ENCODE measurements around the gene ADRB1.

The ADRB1 gene

DNA sequence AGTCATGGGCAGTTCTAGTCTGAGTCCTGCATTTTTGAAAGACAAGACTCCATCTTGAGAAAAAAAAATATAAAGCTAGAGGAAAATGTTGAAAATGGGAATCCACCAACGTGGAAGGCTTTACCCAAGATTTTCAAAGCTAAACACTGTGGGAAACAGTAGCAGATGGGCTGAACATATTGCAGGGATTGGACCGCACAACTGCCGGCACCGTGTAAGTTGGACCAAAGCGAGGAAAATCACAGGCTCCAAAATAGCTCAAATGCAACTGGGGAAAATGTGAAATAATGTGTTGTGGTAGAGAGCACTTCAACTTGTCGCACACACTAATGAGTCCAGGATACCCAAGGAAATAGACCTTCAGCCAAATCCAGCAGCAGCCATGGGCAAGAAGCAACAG is 26.4 kb upstream of the ADRB1 start:
- no peaks in the 10 kb centered on the region for H3K27me3 ChIP-seq (ENCODE audit: control insufficient read depth, insufficient read depth, low read length)
- H3K4me1 ChIP-seq (ENCODE audit: control insufficient read depth, insufficient read depth, low read length), result peaks cover 1% of the 10 kb centered on the region

DNA sequence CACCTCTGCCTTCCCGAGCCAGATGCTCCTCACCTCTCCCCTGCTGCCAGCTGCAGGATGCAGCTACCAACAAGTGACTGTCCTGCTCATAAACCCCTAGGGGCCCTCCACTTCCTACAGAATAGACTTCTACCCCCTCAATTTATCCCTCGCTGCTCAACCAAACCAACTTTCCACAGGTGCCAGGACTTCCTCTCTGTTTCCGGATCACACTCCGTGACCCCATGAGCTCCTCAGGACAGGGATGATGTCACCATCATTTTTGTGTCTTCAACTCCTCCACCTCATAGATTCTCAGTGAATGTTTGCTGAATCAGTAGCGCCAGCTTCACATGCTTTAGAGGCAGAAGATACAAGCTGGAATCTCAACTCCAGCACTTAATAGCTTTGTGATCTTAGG is 25.8 kb upstream of the ADRB1 start:
- Histone ChIP-seq H3K9ac (ENCODE audit: low read depth, low read length) (no peak overlapping the region), H3K4me3 (ENCODE audit: low read length) (no peak overlapping the region), H3K4me1 (ENCODE audit: control insufficient read depth, insufficient read depth, low read length) (peaks cover 4% of the 10 kb centered on the region), H3K9me3 (replicated peaks; ENCODE audit: low read length) (no peaks in the 10 kb centered on the region), H3K27me3 (ENCODE audit: control insufficient read depth, insufficient read depth, low read length) (no peaks in the 10 kb centered on the region), H3K4me2 (ENCODE audit: low read length) (no peak overlapping the region), H3K36me3 (ENCODE audit: insufficient read depth, low read length) (no peaks in the 10 kb centered on the region)

More for the DNA sequence above, 26.4 kb upstream of the ADRB1 start:
- H3K4me2 ChIP-seq (ENCODE audit: low read length), result no peak overlapping the region
- H3K4me3 ChIP-seq (ENCODE audit: low read length), result no peak overlapping the region
- no peak overlapping the region for H3K9ac ChIP-seq (ENCODE audit: low read depth, low read length)
- no peaks in the 10 kb centered on the region for H3K9me3 ChIP-seq (replicated peaks; ENCODE audit: low read length)
- no peaks in the 10 kb centered on the region for H3K36me3 ChIP-seq (ENCODE audit: insufficient read depth, low read length)

DNA sequence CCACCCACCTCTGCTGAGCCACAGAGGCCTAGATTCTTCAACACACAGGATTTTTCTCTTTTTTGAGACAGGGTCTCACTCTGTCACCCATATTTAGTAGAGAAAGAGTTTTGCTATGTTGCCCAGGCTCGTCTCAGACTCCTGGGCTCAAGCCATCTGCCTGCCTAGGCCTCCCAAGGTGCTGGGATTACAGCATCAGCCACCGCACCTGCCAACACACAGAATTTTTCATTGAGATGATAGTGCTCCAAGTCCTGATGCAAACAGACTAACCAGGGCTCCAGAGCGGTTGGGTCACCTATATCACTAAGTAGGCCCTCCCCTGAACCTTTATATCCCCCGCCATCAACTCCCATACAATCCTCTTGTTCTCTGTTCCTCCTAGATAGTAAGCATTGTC is 24.4 kb upstream of the ADRB1 start:
- Histone ChIP-seq H3K4me2 (ENCODE audit: low read length) (no peak overlapping the region), H3K4me1 (ENCODE audit: control insufficient read depth, insufficient read depth, low read length) (peaks cover 4% of the 10 kb centered on the region), H3K9me3 (replicated peaks; ENCODE audit: low read length) (no peaks in the 10 kb centered on the region), H3K27me3 (ENCODE audit: control insufficient read depth, insufficient read depth, low read length) (no peaks in the 10 kb centered on the region), H3K36me3 (ENCODE audit: insufficient read depth, low read length) (no peaks in the 10 kb centered on the region), H3K9ac (ENCODE audit: low read depth, low read length) (no peak overlapping the region), H3K4me3 (ENCODE audit: low read length) (no peak overlapping the region)

- Histone ChIP-seq H3K27me3 (ENCODE audit: control insufficient read depth, insufficient read depth, low read length) (no peaks in the 10 kb centered on the region), H3K4me2 (ENCODE audit: low read length) (no peak overlapping the region), H3K4me3 (ENCODE audit: low read length) (no peak overlapping the region), H3K9me3 (replicated peaks; ENCODE audit: low read length) (no peaks in the 10 kb centered on the region), H3K36me3 (ENCODE audit: insufficient read depth, low read length) (no peaks in the 10 kb centered on the region), H3K9ac (ENCODE audit: low read depth, low read length) (no peak overlapping the region), H3K4me1 (ENCODE audit: control insufficient read depth, insufficient read depth, low read length) (peaks cover 17% of the 10 kb centered on the region)
Measured at GRCh38 chr10:114021154-114021553, 22.5 kb upstream of the ADRB1 start.

DNA sequence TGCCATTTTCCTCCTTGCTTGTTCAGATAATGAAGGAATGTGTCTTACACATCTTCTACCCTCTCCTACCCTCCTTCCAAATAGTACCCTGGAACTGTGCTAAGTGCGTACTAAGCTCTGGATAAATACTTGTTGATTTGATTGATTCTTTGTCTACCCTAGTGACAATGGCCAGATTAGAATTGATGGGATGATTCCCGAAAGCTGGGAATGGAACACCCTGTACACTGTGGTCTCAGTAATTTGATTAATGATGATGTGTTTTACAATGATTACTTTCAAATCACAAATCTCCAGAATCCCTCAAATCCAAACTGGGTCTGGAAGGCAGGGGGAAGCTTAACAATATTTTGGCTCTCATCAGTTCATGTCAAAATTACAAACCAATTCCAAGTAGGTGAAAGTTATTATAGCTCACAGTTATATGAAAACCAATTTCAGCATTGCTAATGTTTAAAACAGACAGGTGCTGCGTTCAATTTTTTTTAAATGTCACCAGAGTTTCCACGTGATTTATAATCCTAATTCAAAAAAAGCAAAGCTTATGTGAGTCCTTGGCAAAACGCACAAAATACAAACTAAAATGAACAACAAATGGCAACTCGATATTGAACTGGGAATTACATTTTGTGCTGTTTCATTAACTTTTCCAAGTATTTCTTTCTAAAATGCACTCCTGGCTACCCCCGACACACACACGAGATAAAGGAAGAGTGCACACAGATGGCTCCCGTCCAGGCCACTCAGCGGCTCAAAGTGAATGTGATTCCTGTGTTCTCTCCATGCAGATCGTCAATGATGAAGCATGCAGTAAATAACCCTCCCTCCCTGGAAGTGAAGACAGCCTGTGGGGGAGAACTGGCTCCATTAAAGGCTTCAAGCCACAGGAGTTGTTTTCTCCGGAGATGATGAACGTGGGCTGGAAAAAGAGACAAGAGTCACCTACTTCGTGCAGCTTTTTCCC is 21.7 kb upstream of the ADRB1 start:
- no peak overlapping the region for H3K4me3 ChIP-seq (ENCODE audit: low read length)
- no peaks in the 10 kb centered on the region for H3K27me3 ChIP-seq (ENCODE audit: control insufficient read depth, insufficient read depth, low read length)
- no peak overlapping the region for H3K4me2 ChIP-seq (ENCODE audit: low read length)
- no peak overlapping the region for H3K9ac ChIP-seq (ENCODE audit: low read depth, low read length)
- H3K36me3 ChIP-seq (ENCODE audit: insufficient read depth, low read length), result no peaks in the 10 kb centered on the region
- peaks cover 25% of the 10 kb centered on the region for H3K4me1 ChIP-seq (ENCODE audit: control insufficient read depth, insufficient read depth, low read length)
- H3K9me3 ChIP-seq (replicated peaks; ENCODE audit: low read length), result no peaks in the 10 kb centered on the region

GRCh38 chr10:114022766-114023597 is 20.7 kb upstream of the ADRB1 start:
- Histone ChIP-seq H3K27me3 (ENCODE audit: control insufficient read depth, insufficient read depth, low read length) (no peaks in the 10 kb centered on the region), H3K9me3 (replicated peaks; ENCODE audit: low read length) (no peaks in the 10 kb centered on the region), H3K36me3 (ENCODE audit: insufficient read depth, low read length) (no peaks in the 10 kb centered on the region), H3K9ac (ENCODE audit: low read depth, low read length) (no peak overlapping the region), H3K4me2 (ENCODE audit: low read length) (no peak overlapping the region), H3K4me3 (ENCODE audit: low read length) (no peak overlapping the region), H3K4me1 (ENCODE audit: control insufficient read depth, insufficient read depth, low read length) (peaks cover 35% of the 10 kb centered on the region)

GRCh38 chr10:114024876-114025610 is 18.6 kb upstream of the ADRB1 start:
- H3K36me3 ChIP-seq (ENCODE audit: insufficient read depth, low read length), result no peaks in the 10 kb centered on the region
- peaks cover 38% of the 10 kb centered on the region for H3K4me1 ChIP-seq (ENCODE audit: control insufficient read depth, insufficient read depth, low read length)
- H3K27me3 ChIP-seq (ENCODE audit: control insufficient read depth, insufficient read depth, low read length), result no peaks in the 10 kb centered on the region
- H3K9me3 ChIP-seq (replicated peaks; ENCODE audit: low read length), result no peaks in the 10 kb centered on the region
- H3K4me3 ChIP-seq (ENCODE audit: low read length), result no peak overlapping the region
- H3K4me2 ChIP-seq (ENCODE audit: low read length), result no peak overlapping the region
- H3K9ac ChIP-seq (ENCODE audit: low read depth, low read length), result no peak overlapping the region

GRCh38 chr10:114025611-114026130 is 18.0 kb upstream of the ADRB1 start:
- H3K4me1 ChIP-seq (ENCODE audit: control insufficient read depth, insufficient read depth, low read length), result peaks cover 39% of the 10 kb centered on the region
- no peaks in the 10 kb centered on the region for H3K27me3 ChIP-seq (ENCODE audit: control insufficient read depth, insufficient read depth, low read length)
- H3K9ac ChIP-seq (ENCODE audit: low read depth, low read length), result no peak overlapping the region
- no peaks in the 10 kb centered on the region for H3K9me3 ChIP-seq (replicated peaks; ENCODE audit: low read length)
- no peaks in the 10 kb centered on the region for H3K36me3 ChIP-seq (ENCODE audit: insufficient read depth, low read length)
- H3K4me3 ChIP-seq (ENCODE audit: low read length), result no peak overlapping the region
- H3K4me2 ChIP-seq (ENCODE audit: low read length), result no peak overlapping the region

GRCh38 chr10:114026189-114027040 is 17.3 kb upstream of the ADRB1 start:
- no peaks in the 10 kb centered on the region for H3K36me3 ChIP-seq (ENCODE audit: insufficient read depth, low read length)
- H3K4me1 ChIP-seq (ENCODE audit: control insufficient read depth, insufficient read depth, low read length), result peaks cover 45% of the 10 kb centered on the region
- no peaks in the 10 kb centered on the region for H3K27me3 ChIP-seq (ENCODE audit: control insufficient read depth, insufficient read depth, low read length)
- H3K4me3 ChIP-seq (ENCODE audit: low read length), result peak overlapping the region; percentile 40
- no peaks in the 10 kb centered on the region for H3K9me3 ChIP-seq (replicated peaks; ENCODE audit: low read length)
- peak overlapping the region; percentile 74 for H3K9ac ChIP-seq (ENCODE audit: low read depth, low read length)
- peak overlapping the region; percentile 74 for H3K4me2 ChIP-seq (ENCODE audit: low read length)

DNA sequence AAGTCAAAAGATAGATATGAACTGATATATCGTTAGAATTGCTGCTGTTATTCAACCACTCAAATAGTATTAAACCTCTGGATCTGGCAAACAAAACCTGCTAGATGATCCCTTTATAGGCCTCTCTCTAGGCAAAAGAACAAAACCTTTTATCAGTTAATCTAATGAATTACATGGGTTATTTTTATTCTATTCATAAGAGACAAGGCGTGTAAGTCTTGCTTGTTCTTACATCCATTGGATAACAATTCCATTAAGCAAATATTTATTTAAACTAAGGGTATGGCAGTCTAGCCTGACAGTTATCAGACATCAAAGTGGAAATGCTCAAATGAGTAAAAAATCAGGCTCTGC is 16.6 kb upstream of the ADRB1 start:
- peaks cover 51% of the 10 kb centered on the region for H3K4me1 ChIP-seq (ENCODE audit: control insufficient read depth, insufficient read depth, low read length)
- H3K27me3 ChIP-seq (ENCODE audit: control insufficient read depth, insufficient read depth, low read length), result no peaks in the 10 kb centered on the region
- H3K9me3 ChIP-seq (replicated peaks; ENCODE audit: low read length), result no peaks in the 10 kb centered on the region
- H3K36me3 ChIP-seq (ENCODE audit: insufficient read depth, low read length), result no peaks in the 10 kb centered on the region
- H3K4me3 ChIP-seq (ENCODE audit: low read length), result peak overlapping the region; percentile 40
- peak overlapping the region; percentile 74 for H3K9ac ChIP-seq (ENCODE audit: low read depth, low read length)
- peak overlapping the region; percentile 74 for H3K4me2 ChIP-seq (ENCODE audit: low read length)
